Neural cell (in vitro differentiated cells): Measurements from ENCODE around the gene ADAM23.

Experiments
- EP300 ChIP-seq: fragments of 450-650 bp; conservative IDR thresholded peaks from 2 replicates; pipeline ENCODE4 v1.6.1; 2014; ENCODE audit warnings: antibody characterized with exemption, mild to moderate bottlenecking, moderate library complexity; ENCODE audit not compliant: poor library complexity, severe bottlenecking
- EZH2 ChIP-seq: fragments of 200-600, 300-800 bp; shearing (Covaris generic), sonication (generic); IDR thresholded peaks from 2 replicates; pipeline ENCODE4 v1.6.1; 2014; ENCODE audit warnings: antibody characterized with exemption, low read length, borderline replicate concordance, mild to moderate bottlenecking; ENCODE audit not compliant: insufficient read depth, poor library complexity, severe bottlenecking
- RAD21 ChIP-seq: fragments of 450-650 bp; conservative IDR thresholded peaks from 2 replicates; pipeline ENCODE4 v1.6.1; 2014; ENCODE audit warnings: antibody characterized with exemption, mild to moderate bottlenecking, moderate library complexity
- REST ChIP-seq: IDR thresholded peaks from 2 replicates; pipeline ENCODE4 v1.6.1; 2012; ENCODE audit warnings: borderline replicate concordance
- TAF1 ChIP-seq: IDR thresholded peaks from 2 replicates; pipeline ENCODE4 v1.6.1; 2012; ENCODE audit warnings: low read depth
- TF ChIP-seq, protein P1 (sequence below): fragments of 450-650 bp; IDR thresholded peaks from 2 replicates; pipeline ENCODE4 v1.5.1; 2014; ENCODE audit warnings: antibody characterized with exemption, mild to moderate bottlenecking, moderate library complexity; ENCODE audit not compliant: poor library complexity, severe bottlenecking

GRCh38 chr2:206557321-206557720, 114.0 kb downstream of the ADAM23 start:
- TF ChIP-seq, protein P1, sequence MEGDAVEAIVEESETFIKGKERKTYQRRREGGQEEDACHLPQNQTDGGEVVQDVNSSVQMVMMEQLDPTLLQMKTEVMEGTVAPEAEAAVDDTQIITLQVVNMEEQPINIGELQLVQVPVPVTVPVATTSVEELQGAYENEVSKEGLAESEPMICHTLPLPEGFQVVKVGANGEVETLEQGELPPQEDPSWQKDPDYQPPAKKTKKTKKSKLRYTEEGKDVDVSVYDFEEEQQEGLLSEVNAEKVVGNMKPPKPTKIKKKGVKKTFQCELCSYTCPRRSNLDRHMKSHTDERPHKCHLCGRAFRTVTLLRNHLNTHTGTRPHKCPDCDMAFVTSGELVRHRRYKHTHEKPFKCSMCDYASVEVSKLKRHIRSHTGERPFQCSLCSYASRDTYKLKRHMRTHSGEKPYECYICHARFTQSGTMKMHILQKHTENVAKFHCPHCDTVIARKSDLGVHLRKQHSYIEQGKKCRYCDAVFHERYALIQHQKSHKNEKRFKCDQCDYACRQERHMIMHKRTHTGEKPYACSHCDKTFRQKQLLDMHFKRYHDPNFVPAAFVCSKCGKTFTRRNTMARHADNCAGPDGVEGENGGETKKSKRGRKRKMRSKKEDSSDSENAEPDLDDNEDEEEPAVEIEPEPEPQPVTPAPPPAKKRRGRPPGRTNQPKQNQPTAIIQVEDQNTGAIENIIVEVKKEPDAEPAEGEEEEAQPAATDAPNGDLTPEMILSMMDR: no peak
- TF ChIP-seq TAF1 (no peak), EP300 (no peak), EZH2 (no peak), REST (no peak), RAD21 (no peak)
